ENCODE data around the gene FAM76A.

Gene FAM76A

DNA sequence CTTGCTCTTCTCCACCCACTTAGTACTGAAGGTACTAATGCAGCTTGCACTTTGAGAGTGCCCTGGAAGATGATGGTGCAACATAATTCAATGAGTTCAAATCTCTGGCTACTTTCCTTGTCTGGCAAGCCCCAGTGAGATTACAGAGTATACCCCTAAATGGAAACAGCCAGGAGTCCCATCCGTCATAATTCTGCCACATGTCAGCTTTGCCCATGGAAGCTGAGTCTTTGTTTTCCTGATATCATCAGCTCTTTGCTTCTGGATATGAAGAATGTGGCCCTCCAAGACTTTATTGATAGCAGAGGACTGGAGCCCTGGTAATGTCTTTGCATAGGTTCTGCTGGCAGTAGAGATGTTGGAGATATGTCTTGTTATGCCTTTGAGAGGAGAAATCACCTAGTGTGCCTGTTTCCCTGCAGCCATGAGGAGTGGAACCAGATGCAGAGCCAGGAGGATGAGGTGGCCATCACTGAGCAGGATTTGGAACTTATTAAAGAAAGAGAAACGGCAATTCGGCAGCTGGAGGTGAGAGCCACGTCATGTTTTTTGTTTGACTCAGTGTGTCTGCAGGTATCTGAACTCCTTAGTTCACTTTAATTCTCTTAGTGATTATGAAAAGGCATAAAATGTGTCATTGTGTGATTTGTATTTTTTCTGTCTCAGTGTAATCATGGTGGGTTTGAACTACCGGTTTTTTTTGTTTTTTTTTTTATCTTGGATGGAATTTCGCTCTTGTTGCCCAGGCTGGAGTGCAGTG lies 86.2 kb downstream of the FAM76A start:
- H3K79me2 ChIP-seq (ENCODE audit: insufficient read depth, low read depth): no peaks in the 10 kb centered on the region
- TF ChIP-seq, protein P1, sequence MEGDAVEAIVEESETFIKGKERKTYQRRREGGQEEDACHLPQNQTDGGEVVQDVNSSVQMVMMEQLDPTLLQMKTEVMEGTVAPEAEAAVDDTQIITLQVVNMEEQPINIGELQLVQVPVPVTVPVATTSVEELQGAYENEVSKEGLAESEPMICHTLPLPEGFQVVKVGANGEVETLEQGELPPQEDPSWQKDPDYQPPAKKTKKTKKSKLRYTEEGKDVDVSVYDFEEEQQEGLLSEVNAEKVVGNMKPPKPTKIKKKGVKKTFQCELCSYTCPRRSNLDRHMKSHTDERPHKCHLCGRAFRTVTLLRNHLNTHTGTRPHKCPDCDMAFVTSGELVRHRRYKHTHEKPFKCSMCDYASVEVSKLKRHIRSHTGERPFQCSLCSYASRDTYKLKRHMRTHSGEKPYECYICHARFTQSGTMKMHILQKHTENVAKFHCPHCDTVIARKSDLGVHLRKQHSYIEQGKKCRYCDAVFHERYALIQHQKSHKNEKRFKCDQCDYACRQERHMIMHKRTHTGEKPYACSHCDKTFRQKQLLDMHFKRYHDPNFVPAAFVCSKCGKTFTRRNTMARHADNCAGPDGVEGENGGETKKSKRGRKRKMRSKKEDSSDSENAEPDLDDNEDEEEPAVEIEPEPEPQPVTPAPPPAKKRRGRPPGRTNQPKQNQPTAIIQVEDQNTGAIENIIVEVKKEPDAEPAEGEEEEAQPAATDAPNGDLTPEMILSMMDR (conservative IDR thresholded peaks at IDR 0.05; ENCODE audit: low read depth, low read length): no peak
- no peaks in the 10 kb centered on the region for H4K20me1 ChIP-seq (ENCODE audit: insufficient read depth)
- H3K4me2 ChIP-seq: no peak overlapping the region
- H3K4me1 ChIP-seq (ENCODE audit: low read depth, poor library complexity, severe bottlenecking): no peaks in the 10 kb centered on the region
- H3K27ac ChIP-seq: no peak overlapping the region
- no peak overlapping the region for H2AFZ ChIP-seq (ENCODE audit: low read depth)
- H3K27me3 ChIP-seq (ENCODE audit: insufficient read depth, low read depth): no peaks in the 10 kb centered on the region
- H3K9ac ChIP-seq: no peak overlapping the region
- H3K4me3 ChIP-seq (IDR thresholded peaks at IDR 0.05; ENCODE audit: insufficient read depth, low read depth, low read length): no peak overlapping the region
- no peaks in the 10 kb centered on the region for H3K36me3 ChIP-seq (ENCODE audit: insufficient read depth)
